AML-193 (cell line): ENCODE results near the gene UQCRC1.
A peak's percentile ranks its signal among the peaks of the same experiment; 100 is the strongest.

Source experiments
- DNase-seq, 2 experiments: peaks; one replicate each; lab custom pipeline; 2025; lab: John Stamatoyannopoulos, UW

Gene UQCRC1

GRCh38 chr3:48609088-48610005, at the start of gene UQCRC1:
UQCRC1 (minus strand) TSS chr3:48609646; CDS start chr3:48609620, 26 bp downstream.
- peak; percentile 97 to 98 for DNase-seq

- no peak for DNase-seq
Observed at GRCh38 chr3:48656841-48657281, 47.4 kb upstream of the UQCRC1 start.

- DNase-seq: peak; percentile 81 to 87
Observed at GRCh38 chr3:48656061-48656840, 46.8 kb upstream of the UQCRC1 start.

GRCh38 chr3:48655606-48656005, 46.2 kb upstream of the UQCRC1 start:
- DNase-seq: no peak

GRCh38 chr3:48655063-48655462, 45.6 kb upstream of the UQCRC1 start:
- no peak for DNase-seq

- no peak for DNase-seq
Observed at GRCh38 chr3:48652923-48653715, 43.7 kb upstream of the UQCRC1 start.

GRCh38 chr3:48651771-48652170, 42.3 kb upstream of the UQCRC1 start:
- DNase-seq: no peak

- no peak for DNase-seq
Observed at GRCh38 chr3:48650723-48651122, 41.3 kb upstream of the UQCRC1 start.

- DNase-seq: no peak
Observed at GRCh38 chr3:48648188-48648850, 38.9 kb upstream of the UQCRC1 start.

GRCh38 chr3:48647714-48648113, 38.3 kb upstream of the UQCRC1 start:
- DNase-seq: no peak

- DNase-seq: no peak
Observed at GRCh38 chr3:48644898-48645760, 35.7 kb upstream of the UQCRC1 start.

- no peak for DNase-seq
Observed at GRCh38 chr3:48642605-48643004, 33.2 kb upstream of the UQCRC1 start.

GRCh38 chr3:48641396-48641795, 31.9 kb upstream of the UQCRC1 start:
- DNase-seq: no peak

- no peak for DNase-seq
Observed at GRCh38 chr3:48639944-48640606, 30.6 kb upstream of the UQCRC1 start.

GRCh38 chr3:48637305-48637704, 27.9 kb upstream of the UQCRC1 start:
- no peak for DNase-seq

GRCh38 chr3:48636149-48636655, 26.8 kb upstream of the UQCRC1 start:
- no peak for DNase-seq

GRCh38 chr3:48635222-48636021, 26.0 kb upstream of the UQCRC1 start, which contains the start of gene SLC26A6:
SLC26A6 (minus strand) TSS chr3:48635461; CDS start chr3:48635393, 68 bp downstream.
- DNase-seq: peak; percentile 96 to 98

GRCh38 chr3:48634661-48635221, 25.3 kb upstream of the UQCRC1 start:
- peak; percentile 16 to 46 for DNase-seq
